ENCODE results near the gene WDFY4.

Gene WDFY4

GRCh38 chr10:48725708-48726107 lies 41.0 kb downstream of the WDFY4 start (continued):
- TF ChIP-seq ZNF837 (tag by site-specific recombination; IDR thresholded peaks at IDR 0.05) (no peak), WT1 (tag by site-specific recombination; IDR thresholded peaks at IDR 0.05) (no peak), GLIS1 (tag by site-specific recombination; IDR thresholded peaks at IDR 0.05) (no peak), BCL6B (tag by site-specific recombination; IDR thresholded peaks at IDR 0.05) (no peak), SCRT1 (tag by site-specific recombination; IDR thresholded peaks at IDR 0.05; ENCODE audit: borderline replicate concordance) (no peak), ZSCAN30 (tag by site-specific recombination; IDR thresholded peaks at IDR 0.05) (no peak), ZNF292 (tag by site-specific recombination; IDR thresholded peaks at IDR 0.05; ENCODE audit: borderline replicate concordance, low read depth) (no peak), FEZF1 (tag by site-specific recombination; IDR thresholded peaks at IDR 0.05) (no peak), ZBTB7A (tag by site-specific recombination; IDR thresholded peaks at IDR 0.05; ENCODE audit: low read depth) (no peak), ZBTB8A (tag by site-specific recombination; IDR thresholded peaks at IDR 0.05) (no peak), ZNF549 (tag by site-specific recombination; IDR thresholded peaks at IDR 0.05) (no peak), ZNF548 (tag by site-specific recombination; IDR thresholded peaks at IDR 0.05) (no peak), ZNF426 (tag by site-specific recombination; IDR thresholded peaks at IDR 0.05) (no peak)

- H3K4me1 ChIP-seq (ENCODE audit: control insufficient read depth, insufficient read depth, low read length), result no peaks in the 10 kb centered on the region
- TF ChIP-seq ZNF202 (tag by site-specific recombination; IDR thresholded peaks at IDR 0.05; ENCODE audit: borderline replicate concordance), result no peak
- TF ChIP-seq, protein P1, sequence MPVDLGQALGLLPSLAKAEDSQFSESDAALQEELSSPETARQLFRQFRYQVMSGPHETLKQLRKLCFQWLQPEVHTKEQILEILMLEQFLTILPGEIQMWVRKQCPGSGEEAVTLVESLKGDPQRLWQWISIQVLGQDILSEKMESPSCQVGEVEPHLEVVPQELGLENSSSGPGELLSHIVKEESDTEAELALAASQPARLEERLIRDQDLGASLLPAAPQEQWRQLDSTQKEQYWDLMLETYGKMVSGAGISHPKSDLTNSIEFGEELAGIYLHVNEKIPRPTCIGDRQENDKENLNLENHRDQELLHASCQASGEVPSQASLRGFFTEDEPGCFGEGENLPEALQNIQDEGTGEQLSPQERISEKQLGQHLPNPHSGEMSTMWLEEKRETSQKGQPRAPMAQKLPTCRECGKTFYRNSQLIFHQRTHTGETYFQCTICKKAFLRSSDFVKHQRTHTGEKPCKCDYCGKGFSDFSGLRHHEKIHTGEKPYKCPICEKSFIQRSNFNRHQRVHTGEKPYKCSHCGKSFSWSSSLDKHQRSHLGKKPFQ (tag by site-specific recombination; IDR thresholded peaks at IDR 0.05), result no peak
- no peak for TF ChIP-seq EGR2 (tag by site-specific recombination; IDR thresholded peaks at IDR 0.05; ENCODE audit: low read depth)
- no peak for TF ChIP-seq FEZF1 (tag by site-specific recombination; IDR thresholded peaks at IDR 0.05)
- no peak for TF ChIP-seq ZNF561 (tag by site-specific recombination; IDR thresholded peaks at IDR 0.05; ENCODE audit: borderline replicate concordance)
- TF ChIP-seq, protein P2, sequence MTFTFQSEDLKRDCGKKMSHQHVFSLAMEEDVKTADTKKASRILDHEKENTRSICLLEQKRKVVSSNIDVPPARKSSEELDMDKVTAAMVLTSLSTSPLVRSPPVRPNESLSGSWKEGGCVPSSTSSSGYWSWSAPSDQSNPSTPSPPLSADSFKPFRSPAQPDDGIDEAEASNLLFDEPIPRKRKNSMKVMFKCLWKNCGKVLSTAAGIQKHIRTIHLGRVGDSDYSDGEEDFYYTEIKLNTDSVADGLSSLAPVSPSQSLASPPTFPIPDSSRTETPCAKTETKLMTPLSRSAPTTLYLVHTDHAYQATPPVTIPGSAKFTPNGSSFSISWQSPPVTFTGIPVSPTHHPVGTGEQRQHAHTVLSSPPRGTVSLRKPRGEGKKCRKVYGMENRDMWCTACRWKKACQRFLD (tag by site-specific recombination; IDR thresholded peaks at IDR 0.05), result no peak
- TF ChIP-seq ZNF350 (tag by site-specific recombination; IDR thresholded peaks at IDR 0.05), result no peak
- TF ChIP-seq ZNF664 (tag by site-specific recombination; IDR thresholded peaks at IDR 0.05), result no peak
- no peak for TF ChIP-seq HOXC10 (CRISPR knock-in tag; IDR thresholded peaks at IDR 0.05)
- no peak for TF ChIP-seq ZNF776 (tag by site-specific recombination; IDR thresholded peaks at IDR 0.05; ENCODE audit: borderline replicate concordance)
- TF ChIP-seq ZIC2 (tag by site-specific recombination; IDR thresholded peaks at IDR 0.05), result no peak
- TF ChIP-seq, protein P3, sequence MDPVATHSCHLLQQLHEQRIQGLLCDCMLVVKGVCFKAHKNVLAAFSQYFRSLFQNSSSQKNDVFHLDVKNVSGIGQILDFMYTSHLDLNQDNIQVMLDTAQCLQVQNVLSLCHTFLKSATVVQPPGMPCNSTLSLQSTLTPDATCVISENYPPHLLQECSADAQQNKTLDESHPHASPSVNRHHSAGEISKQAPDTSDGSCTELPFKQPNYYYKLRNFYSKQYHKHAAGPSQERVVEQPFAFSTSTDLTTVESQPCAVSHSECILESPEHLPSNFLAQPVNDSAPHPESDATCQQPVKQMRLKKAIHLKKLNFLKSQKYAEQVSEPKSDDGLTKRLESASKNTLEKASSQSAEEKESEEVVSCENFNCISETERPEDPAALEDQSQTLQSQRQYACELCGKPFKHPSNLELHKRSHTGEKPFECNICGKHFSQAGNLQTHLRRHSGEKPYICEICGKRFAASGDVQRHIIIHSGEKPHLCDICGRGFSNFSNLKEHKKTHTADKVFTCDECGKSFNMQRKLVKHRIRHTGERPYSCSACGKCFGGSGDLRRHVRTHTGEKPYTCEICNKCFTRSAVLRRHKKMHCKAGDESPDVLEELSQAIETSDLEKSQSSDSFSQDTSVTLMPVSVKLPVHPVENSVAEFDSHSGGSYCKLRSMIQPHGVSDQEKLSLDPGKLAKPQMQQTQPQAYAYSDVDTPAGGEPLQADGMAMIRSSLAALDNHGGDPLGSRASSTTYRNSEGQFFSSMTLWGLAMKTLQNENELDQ (tag by site-specific recombination; IDR thresholded peaks at IDR 0.05; ENCODE audit: low read depth), result no peak
- TF ChIP-seq ZNF596 (tag by site-specific recombination; IDR thresholded peaks at IDR 0.05), result no peak
- CTCF ChIA-PET, result no interaction called here
- no peak overlapping the region for H3K4me3 ChIP-seq (ENCODE audit: low read depth, low read length)
- H3K27ac ChIP-seq (ENCODE audit: extremely low read depth, low read depth, low read length), result no peak overlapping the region
- POLR2A ChIA-PET, result no interaction called here
- H3K9me3 ChIP-seq (ENCODE audit: control insufficient read depth, insufficient read depth, low read depth, low read length), result no peaks in the 10 kb centered on the region
- H3K36me3 ChIP-seq (ENCODE audit: control insufficient read depth in 2 of 2, insufficient read depth in 1 of 2, low read length in 2 of 2), result no peaks in the 10 kb centered on the region
These were observed 43.2 kb downstream of the WDFY4 start for GRCh38 chr10:48727866-48728265.

All from HEK293 (cell line).